Jurkat, Clone E6-1 (cell line): ENCODE measurements around the gene ATOH8.
A peak's percentile ranks its signal among the peaks of the same experiment; 100 is the strongest.

Source experiments
- DNase-seq: peaks from one replicate; pipeline ENCODE4 v3.0.0-alpha.2; 2011; ENCODE audit warnings: low read depth, low spot score
- H3K4me3 ChIP-seq: 2 replicates; pipeline ENCODE4 v1.5.1; 2011; ENCODE audit warnings: mild to moderate bottlenecking, low read length, control low read depth, moderate library complexity

Gene ATOH8

GRCh38 chr2:85717308-85718008 is 36.3 kb upstream of the ATOH8 start:
- no peak overlapping the region for H3K4me3 ChIP-seq
- no peak for DNase-seq

GRCh38 chr2:85718009-85718391 is 35.8 kb upstream of the ATOH8 start:
- H3K4me3 ChIP-seq: no peak overlapping the region

GRCh38 chr2:85718885-85719492 is 34.8 kb upstream of the ATOH8 start:
- no peak for DNase-seq
- H3K4me3 ChIP-seq: no peak overlapping the region

More at GRCh38 chr2:85718009-85718391, 35.8 kb upstream of the ATOH8 start:
- DNase-seq: no peak

- no peak overlapping the region for H3K4me3 ChIP-seq
- DNase-seq: no peak
These were observed 34.1 kb upstream of the ATOH8 start for GRCh38 chr2:85719609-85720240.

GRCh38 chr2:85720533-85720932 is 33.3 kb upstream of the ATOH8 start:
- no peak for DNase-seq
- no peak overlapping the region for H3K4me3 ChIP-seq

- no peak for DNase-seq
- H3K4me3 ChIP-seq: no peak overlapping the region
These were observed 32.1 kb upstream of the ATOH8 start for GRCh38 chr2:85721641-85722040.

GRCh38 chr2:85722519-85722918 is 31.3 kb upstream of the ATOH8 start:
- DNase-seq: no peak
- no peak overlapping the region for H3K4me3 ChIP-seq

- no peak overlapping the region for H3K4me3 ChIP-seq
- DNase-seq: no peak
These were observed 30.0 kb upstream of the ATOH8 start for GRCh38 chr2:85723707-85724360.

GRCh38 chr2:85724731-85725181 is 29.0 kb upstream of the ATOH8 start:
- H3K4me3 ChIP-seq: no peak overlapping the region
- DNase-seq: no peak

- no peak for DNase-seq
- H3K4me3 ChIP-seq: no peak overlapping the region
These were observed 28.3 kb upstream of the ATOH8 start for GRCh38 chr2:85725451-85725850.

GRCh38 chr2:85727798-85728197 is 26.0 kb upstream of the ATOH8 start:
- H3K4me3 ChIP-seq: no peak overlapping the region
- no peak for DNase-seq

- H3K4me3 ChIP-seq: no peak overlapping the region
- no peak for DNase-seq
These were observed 25.4 kb upstream of the ATOH8 start for GRCh38 chr2:85728342-85728741.

GRCh38 chr2:85728883-85729824 is 24.6 kb upstream of the ATOH8 start:
- no peak overlapping the region for H3K4me3 ChIP-seq

GRCh38 chr2:85729825-85730510 is 23.8 kb upstream of the ATOH8 start:
- no peak overlapping the region for H3K4me3 ChIP-seq
- no peak for DNase-seq

More at GRCh38 chr2:85728883-85729824, 24.6 kb upstream of the ATOH8 start:
- DNase-seq: peak; percentile 27

- H3K4me3 ChIP-seq: no peak overlapping the region
- no peak for DNase-seq
These were observed 23.0 kb upstream of the ATOH8 start for GRCh38 chr2:85730686-85731230.

- no peak for DNase-seq
- H3K4me3 ChIP-seq: no peak overlapping the region
These were observed 22.2 kb upstream of the ATOH8 start for GRCh38 chr2:85731606-85732005.

GRCh38 chr2:85732467-85733120 is 21.2 kb upstream of the ATOH8 start:
- H3K4me3 ChIP-seq: no peak overlapping the region
- no peak for DNase-seq
